HG02798 (cell line): ENCODE measurements around the gene DLGAP5.

Experiments used
- ATAC-seq: cut with Tn5 transposase; IDR thresholded peaks from one replicate; pipeline ENCODE4 v1.9.1; 2021; ENCODE audit warnings: mild to moderate bottlenecking; ENCODE audit not compliant: unreplicated experiment, poor library complexity

DLGAP5 gene, protein sequence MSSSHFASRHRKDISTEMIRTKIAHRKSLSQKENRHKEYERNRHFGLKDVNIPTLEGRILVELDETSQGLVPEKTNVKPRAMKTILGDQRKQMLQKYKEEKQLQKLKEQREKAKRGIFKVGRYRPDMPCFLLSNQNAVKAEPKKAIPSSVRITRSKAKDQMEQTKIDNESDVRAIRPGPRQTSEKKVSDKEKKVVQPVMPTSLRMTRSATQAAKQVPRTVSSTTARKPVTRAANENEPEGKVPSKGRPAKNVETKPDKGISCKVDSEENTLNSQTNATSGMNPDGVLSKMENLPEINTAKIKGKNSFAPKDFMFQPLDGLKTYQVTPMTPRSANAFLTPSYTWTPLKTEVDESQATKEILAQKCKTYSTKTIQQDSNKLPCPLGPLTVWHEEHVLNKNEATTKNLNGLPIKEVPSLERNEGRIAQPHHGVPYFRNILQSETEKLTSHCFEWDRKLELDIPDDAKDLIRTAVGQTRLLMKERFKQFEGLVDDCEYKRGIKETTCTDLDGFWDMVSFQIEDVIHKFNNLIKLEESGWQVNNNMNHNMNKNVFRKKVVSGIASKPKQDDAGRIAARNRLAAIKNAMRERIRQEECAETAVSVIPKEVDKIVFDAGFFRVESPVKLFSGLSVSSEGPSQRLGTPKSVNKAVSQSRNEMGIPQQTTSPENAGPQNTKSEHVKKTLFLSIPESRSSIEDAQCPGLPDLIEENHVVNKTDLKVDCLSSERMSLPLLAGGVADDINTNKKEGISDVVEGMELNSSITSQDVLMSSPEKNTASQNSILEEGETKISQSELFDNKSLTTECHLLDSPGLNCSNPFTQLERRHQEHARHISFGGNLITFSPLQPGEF

DNA sequence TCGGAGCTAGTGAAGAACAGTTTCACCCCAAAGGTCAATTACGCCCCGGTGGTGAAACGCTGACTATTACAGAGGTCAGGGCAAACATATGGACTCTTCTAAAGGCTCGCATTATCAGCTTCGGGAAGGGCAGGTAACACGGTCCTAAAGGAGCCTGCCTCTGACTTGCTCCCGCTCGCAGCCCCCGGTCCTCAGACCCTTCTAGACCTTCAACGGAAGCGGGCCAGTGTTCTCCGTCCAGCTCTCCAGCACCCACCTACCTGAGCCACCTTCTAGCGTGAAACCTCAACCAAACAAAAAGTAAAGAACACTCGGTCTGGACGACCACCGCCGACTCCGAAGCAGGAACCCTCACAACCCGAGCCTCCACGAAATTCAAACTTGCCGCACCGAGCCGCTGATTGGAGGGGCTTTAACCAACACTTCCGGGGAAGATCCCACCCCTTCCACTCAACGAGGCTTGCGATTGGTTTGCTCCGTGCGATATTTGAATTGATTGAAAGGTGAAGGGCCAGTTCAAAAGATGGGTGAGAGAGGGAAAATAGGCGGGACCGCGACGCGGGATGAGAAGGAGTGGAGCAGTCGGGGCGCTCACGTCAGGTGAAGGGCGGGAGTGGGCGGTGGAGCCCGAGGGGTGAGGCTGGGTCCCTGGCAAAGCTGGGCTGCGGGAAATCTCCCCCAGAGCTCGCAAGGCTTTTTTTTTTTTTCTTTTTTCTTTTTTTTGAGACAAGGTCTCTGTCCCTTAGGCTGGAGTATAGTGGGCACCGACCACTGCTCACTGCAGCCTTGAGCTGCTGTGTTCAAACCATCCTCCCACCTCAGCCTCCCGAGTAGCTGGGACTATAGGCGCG is at the start of gene DLGAP5:
TSS of gene DLGAP5 (minus strand) at position 383 of the 851 bp plus-strand sequence. CDS start 2,406 bp downstream, outside the sequence.
- ATAC-seq = peak; percentile 99

DNA sequence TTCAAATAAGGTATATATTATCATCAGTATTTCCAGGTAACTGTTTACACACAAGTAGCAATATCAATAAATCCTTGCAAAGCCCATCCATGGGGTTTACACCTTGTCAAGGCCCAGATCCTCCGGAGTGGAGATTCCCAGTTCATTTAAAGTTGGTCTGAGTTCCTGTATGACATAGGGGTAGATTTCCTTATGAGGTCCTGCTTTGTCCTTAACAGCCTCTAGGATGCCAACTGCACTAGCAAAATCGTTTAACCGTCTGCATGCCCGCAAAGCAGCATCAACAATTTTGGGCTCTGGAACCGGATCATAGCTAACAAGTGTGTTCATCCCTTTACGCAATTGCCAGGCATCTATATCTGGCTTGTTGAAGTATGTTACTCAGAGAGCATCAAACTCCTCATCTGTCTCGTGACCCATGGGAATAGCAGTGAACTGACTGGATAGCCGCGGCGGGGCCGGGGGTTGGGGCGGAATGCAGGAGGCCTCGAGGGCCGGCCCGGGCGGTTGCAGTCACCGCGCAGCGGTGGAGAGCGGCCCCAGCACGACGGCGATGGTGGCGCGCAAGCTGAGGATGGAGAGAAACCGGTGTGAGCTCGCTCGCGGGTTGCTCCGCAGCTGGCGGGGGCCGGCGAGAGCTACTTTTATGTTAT is 49.3 kb upstream of the DLGAP5 start:
- no peak for ATAC-seq

DNA sequence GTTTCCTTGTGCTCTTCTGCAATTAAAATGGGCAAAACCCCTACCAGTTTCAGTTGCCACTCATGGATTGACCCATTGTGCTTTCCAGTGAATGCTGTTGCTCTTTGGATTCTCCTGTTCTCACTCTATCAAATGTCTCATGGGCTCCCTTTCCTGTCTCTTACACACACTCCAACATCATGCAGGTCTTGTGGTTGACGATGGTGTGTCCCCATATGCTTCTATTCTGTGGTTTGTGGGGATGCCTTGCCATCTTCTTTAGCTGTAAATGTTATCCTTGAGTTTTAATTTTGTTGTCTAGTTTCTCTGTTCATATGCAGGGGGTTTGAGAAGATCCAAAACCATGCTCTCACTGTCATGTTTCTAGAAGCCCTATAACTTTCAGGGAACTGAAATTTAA is 47.9 kb upstream of the DLGAP5 start:
- ATAC-seq = no peak

DNA sequence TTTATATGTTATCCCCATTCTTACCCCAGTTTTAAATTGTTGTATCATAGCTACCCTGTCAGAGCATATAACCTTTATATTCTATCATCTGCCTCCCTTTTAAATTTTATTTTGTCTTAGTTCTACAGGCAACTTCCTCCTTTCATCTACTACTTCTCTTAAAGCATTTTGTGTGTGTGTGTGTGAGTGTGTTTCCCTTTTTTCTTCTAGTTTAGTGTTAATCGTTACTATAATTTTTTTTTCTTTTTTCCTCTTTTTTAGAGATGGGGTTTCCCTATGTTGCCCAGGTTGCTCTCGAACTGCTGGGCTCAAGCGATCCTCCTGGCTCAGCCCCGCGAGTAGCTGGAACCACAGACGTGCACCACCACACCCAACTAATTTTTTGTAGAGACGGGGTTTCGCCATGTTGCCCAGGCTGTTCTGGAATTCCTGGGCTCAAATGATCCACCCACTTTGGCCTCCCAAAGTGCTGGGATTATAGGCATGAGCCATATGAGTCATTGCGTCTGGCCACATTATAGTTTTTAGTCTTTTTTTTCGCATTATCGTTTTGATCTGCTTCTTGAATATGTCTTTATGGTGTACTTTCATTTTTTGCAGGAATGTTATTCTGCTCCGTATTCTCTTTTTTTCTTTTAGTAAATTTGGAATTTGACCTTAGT is 46.8 kb upstream of the DLGAP5 start:
- no peak for ATAC-seq

DNA sequence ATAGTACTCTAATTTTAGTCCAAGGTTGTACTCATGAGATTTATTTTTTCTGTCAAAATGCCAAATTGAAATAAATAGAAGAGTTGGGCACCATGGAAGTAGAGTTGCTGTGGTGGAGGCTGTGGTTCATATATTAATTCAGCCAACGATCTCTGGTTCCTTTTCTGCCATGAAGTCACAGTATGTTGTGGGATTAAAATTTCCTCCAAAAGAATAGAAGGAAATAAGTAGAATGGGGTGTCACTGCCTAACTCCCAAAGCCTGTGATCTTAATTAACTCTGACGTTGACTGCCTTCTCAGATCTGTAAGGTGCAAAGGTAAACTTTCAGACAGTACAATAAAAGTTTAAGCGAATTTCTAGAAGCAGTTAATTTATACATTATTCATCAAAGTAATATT is 42.2 kb upstream of the DLGAP5 start:
- ATAC-seq = no peak

DNA sequence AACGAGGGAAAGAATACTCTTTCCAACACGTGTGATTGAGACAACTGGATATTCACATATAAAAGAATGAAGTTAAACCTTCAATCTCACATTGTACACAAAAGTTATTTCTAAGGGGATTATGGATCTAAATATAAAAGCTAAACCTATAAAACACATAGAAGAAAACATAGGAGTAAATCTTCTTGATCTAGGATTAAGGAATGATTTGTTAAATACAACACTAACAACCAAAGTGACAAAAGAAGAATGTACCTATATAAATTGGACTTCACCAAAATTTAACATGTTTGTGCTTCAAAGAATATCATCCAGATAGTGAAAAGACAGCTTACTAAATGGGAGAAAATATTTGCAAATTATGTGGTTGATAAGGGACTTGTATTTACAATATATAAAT is 36.9 kb upstream of the DLGAP5 start:
- no peak for ATAC-seq

DNA sequence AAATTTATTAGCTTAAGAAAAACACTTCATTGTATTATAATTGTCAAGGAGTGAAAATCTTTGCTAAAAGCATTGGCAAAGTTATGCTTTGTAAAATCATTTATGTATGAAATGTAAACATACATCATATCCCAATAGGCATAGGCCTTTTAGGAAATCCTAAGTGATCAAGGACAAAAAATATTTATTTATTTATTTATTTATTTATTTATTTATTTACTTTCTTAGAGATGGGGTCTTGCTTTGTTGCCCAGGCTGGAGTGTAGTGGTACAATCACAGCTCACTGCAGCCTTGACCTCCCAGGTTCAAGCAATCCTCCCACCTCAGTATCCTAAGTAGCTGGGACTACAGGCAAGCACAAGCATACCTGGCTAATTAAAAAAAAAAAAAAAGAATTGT is 32.0 kb upstream of the DLGAP5 start:
- ATAC-seq = no peak

DNA sequence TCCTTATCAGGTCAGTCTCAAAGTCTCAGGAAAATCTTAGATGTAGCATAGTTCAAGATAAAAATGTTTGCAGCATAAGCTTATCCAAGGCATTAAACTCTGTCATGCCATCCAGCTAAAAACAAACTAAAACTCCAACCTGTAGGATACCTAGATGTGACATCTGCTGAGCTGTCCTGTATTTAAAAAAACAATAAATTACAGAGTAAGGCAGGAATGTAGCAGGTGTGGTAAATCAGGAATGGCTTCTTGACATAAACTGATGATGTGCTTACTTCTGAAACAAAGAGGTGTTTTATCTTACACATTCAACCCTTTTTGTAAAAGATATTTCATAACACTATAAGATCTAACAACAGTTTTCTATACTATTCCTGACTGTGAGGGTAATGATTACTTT is 30.6 kb upstream of the DLGAP5 start:
- no peak for ATAC-seq

DNA sequence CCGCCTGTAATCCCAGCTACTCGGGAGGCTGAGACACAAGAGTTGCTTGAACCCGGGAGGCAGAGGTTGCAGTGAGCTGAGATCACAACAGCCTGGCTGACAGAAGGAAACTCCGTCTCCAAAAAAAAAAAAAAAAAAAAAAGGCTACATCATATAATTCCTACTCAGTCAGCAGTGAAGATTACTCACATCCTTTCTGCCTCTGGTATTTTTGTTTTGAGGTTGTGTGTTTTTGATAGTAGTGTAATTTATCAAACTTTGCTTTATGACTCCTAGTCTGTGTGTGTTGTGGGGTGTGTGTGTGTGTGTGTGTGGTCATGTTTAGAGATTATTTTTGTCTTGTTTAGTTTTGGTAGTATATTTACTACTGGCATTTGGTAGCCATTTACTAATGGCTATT is 29.8 kb upstream of the DLGAP5 start:
- no peak for ATAC-seq

DNA sequence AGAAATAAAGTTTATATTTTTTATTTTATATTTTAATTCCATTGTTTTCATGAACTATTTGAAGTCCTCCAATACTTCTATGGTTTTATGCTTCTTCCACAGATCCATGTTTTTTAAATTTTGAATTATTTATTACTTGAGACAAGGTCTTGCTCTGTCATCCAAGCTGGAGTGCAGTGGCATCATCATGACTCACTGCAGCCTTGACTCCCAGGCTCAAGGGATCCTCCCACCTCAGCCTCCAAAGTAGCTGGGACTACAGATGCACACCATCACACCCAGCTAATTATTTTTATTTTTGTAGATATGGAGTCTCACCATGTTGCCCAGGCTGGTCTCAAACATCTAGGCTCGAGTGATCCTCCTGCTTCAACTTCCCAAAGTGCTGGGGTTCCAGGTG is 28.8 kb upstream of the DLGAP5 start:
- ATAC-seq = no peak

DNA sequence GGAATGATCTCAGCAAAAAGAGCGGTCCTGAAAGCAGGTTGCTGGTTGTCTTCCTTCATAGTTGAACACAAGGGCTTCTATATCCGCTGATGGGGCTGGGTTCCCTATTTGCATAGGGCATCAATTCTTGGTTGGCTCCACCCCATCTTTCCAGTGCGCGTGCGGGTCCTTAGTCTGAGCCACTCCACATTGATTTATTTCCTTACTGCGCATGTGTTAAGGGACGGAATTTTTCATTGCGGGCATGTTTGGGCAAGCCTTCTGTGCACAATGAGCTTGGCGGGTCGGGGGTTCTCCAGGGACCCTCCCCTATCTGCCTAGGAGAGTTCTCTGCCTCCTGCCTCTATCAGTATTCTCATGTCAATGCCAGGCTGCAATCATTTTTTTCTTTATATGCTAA is 21.2 kb upstream of the DLGAP5 start:
- ATAC-seq = no peak

DNA sequence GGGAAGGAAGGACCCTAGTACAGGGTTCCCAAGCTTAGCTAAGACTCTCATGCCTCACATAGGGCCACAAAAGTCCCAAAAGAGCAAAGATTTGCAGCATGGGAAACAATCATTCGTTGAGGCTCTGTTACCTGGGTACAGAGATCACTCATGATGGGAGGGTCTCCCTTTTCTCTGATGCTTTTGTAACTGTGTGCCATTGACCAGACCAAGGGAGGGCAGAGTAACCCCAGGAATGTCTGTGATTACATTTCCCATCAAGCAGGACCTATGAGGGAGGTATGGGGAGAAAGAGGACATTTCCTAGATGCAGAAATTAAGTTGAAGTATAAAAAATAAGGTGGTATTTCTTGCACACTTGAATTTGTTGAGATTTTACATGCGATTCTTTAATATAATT is 16.4 kb upstream of the DLGAP5 start:
- ATAC-seq = no peak

DNA sequence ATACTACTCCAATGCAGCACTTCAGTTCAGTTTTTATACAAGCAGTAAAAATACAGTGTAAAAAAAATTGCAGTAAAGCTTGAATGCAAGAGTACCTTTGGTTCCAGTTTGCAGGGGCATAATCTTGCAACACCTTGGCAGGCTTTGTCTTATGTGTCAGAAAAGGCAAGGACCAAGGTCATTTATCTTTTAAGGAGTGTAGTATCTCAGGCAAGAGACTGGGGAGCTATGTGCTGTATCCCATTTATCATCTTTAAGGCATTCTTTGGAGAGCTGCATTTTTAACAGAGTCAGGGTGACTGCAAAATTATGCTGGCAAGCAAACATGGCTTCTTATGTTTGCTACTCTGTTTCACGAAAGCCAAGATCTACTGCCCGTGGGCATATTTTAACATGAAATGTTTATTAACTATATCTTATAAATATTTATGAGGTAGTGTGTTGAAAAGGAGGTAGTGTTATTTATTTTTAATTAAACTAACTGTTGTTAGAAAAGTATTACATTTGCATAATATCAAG is 14.8 kb upstream of the DLGAP5 start:
- no peak for ATAC-seq

DNA sequence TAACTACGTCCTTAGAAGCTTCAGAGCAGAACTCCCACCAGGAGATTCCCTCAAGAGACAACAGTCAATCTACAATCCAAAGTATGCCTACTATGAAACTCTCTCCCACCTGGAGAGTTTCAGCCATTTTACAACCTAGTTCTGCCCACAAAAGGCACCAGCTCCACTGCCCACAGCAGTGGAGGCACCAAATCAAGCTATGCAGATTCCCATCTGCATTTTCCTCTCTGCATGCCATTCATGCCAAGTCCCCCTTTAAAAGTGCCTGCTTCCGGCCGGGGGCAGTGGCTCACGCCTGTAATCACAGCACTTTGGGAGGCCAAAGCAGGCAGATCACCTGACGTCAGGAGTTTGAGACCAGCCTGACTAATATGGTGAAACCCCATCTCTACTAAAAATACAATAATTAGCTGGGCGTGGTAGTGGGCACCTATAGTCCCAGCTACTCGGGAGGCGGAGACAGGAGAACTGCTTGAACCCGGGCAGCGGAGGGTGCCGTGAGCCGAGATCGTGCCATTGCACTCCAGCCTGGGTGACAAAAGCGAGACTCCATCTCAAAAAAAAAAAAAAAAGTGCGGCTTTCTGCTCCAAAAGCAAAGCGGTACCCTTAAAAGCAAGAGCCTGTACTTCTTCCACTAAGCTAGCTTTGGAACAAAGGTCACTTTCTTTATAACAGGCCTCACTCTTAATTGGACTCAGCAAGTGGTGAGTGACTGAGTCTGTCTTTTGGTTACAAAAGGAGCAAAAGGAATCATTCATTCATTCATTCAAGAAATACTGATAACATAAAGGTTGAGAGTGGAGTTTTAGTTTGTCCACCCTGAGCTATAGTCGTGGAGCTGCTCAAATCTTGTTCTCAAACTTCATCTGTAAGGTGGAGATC is 10.1 kb upstream of the DLGAP5 start:
- no peak for ATAC-seq

DNA sequence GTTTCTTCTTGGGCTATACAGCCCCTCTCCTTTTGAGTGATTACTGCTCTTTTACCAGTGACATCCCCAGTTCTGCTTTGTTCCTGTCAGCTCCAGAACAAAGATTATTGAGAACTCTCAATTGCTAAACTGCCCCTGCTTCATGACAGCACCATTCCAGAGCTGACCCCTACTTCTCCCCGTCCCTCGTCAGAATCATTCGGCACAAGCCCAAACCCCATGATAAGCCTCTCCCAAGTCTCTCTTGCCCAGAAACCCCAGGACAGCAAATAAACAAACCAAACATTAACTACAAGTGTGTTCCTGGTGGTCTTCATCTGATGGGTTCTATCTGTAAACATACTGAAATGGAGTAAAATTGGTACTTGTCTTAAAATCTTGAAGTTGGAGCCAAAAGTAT is 9.3 kb upstream of the DLGAP5 start:
- ATAC-seq = no peak

DNA sequence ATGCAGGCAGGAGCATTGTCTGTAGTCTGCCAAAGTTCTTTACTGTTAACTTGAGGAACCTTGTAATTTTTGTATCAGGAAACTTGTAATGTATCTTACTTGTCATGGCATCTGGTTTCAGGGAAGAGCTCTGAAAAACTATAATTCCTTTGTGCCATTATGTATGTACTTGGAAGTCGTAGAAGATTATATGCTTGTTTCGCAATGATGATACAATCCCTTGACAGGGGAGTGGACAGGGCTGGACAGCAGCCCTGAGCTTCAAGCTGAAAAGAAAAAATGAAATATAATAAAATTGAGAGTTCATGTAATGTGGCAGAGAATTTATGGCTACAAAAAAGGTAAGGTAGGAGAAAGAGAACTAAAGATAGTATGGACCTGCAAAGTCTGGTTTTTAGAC is 7.4 kb upstream of the DLGAP5 start:
- ATAC-seq = no peak

DNA sequence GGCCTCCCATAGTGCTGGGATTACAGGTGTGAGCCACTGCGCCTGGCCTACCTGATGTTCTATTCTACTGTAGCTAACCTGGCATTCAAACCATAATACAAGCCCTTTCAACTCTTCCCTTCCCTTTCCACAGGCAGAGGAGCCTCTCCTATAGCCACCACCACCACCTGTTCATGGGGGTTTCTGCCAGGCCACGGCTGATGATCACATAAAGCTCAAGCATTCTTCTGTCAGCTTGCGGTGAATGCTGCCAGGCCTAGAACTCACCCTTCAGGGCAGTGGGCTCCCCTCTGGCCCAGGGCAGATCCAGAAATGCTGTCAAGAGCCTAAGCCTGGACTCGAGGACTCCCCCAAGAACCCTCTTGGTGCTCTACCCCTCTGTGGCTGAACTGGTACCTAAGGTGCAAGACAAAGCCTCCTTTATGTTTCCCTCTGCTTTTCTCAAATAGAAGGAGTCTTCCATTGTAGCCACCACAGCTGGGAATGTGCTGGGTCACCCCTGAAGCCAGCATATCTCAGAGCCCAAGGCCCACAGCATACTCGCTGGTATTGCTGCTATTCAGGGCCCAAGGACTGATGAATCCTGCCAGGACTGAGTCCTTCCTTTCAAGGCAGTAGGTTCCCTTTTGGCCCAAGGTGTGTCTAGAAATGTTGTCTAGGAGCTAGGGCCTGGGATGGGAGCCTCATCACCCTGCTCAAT is 3.4 kb upstream of the DLGAP5 start:
- no peak for ATAC-seq

DNA sequence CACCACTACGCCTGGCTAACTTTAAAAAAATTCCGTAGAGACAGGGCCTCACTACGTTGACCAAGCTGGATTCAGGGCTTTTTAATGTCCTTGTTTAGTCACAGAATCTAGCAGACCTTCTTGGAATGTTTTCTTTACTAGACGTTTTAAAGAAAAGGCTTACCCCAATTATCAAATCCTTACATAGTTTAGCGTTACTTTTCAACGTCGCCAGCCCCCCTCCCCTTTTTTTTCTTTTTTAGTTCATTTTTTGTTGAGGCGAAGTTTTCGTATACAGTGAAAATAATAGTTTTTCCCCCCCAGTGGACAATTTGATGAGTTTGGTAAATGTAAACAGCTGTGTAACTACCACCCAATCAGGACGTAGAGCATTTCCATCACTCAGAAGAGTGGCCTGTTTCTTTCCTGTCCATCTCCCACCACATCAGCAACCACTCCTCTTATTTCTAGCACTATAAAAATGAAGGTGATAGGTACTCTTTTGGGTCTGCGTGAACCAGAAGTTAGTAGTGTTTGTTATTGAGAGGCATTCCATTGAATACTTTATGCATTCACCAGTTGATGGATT is 753 bp upstream of the DLGAP5 start:
- no peak for ATAC-seq
